ENCODE data around the gene SETBP1. TPM values are rescaled to one million over a fixed set of nuclear protein-coding genes. Genes with fewer than 3 reads are reported as not detected.

The SETBP1 gene
- total and polyA plus RNA-seq, 2 of the 8 experiments (the other 6 are each of a cell fraction or from before 2014, with no cell fraction given), result 2.0 to 6.5 TPM

- H4K5ac ChIP-seq (ENCODE audit: insufficient read length, low read depth, low read length), result no peak overlapping the region
- no peak overlapping the region for H2BK12ac ChIP-seq (ENCODE audit: low read depth, low read length)
- ChIA-PET POLR2A (ENCODE audit: partially characterized antibody) (no interaction called here), CTCF (ENCODE audit: partially characterized antibody) (no interaction called here)
- no peaks in the 10 kb centered on the region for H4K20me1 ChIP-seq (replicated peaks in 1 of 2; ENCODE audit: control insufficient read depth in 1 of 2, insufficient read depth in 2 of 2, low read length in 2 of 2)
- no peak overlapping the region for H3K14ac ChIP-seq (ENCODE audit: insufficient read length)
- H4K91ac ChIP-seq (replicated peaks; ENCODE audit: insufficient read length, low read length), result no peak overlapping the region
- H3K23ac ChIP-seq (ENCODE audit: insufficient read length), result no peak overlapping the region
- FAIRE-seq (no peak), DNase-seq (ENCODE audit: low read depth in 1 of 2, low spot score in 2 of 2) (no peak)
- no peak overlapping the region for H3K18ac ChIP-seq (ENCODE audit: extremely low read depth, low read length)
- H2BK20ac ChIP-seq (ENCODE audit: low read length), result no peak overlapping the region
- no peaks in the 10 kb centered on the region; a peak in 1 of 8 replicates for H3K36me3 ChIP-seq (ENCODE audit: control insufficient read depth in 2 of 4, insufficient read depth in 4 of 4, low read length in 3 of 4)
- no peaks in the 10 kb centered on the region for H3K79me1 ChIP-seq (ENCODE audit: low read depth, low read length)
- H3K79me2 ChIP-seq (ENCODE audit: control insufficient read depth in 1 of 2, insufficient read depth in 2 of 2, low read length in 2 of 2), result no peaks in the 10 kb centered on the region
- no peaks in the 10 kb centered on the region for H3K9me3 ChIP-seq (ENCODE audit: insufficient read depth in 2 of 2, low read depth in 1 of 2, low read length in 1 of 2)
- no peak overlapping the region for H3K56ac ChIP-seq (replicated peaks; ENCODE audit: insufficient read length, low read depth, low read length)
- H2AFZ ChIP-seq (ENCODE audit: low read length), result no peak overlapping the region
- H2BK120ac ChIP-seq (replicated peaks; ENCODE audit: low read depth, low read length), result no peak overlapping the region
- H4K8ac ChIP-seq (ENCODE audit: extremely low read depth, insufficient read depth, low read length), result no peak overlapping the region
- no peak overlapping the region for H3K4me2 ChIP-seq (ENCODE audit: insufficient read depth in 1 of 2, low read depth in 2 of 2, low read length in 2 of 2)
- H3K27me3 ChIP-seq (replicated peaks in 1 of 4; ENCODE audit: control insufficient read depth in 3 of 4, extremely low read depth in 1 of 4, insufficient read depth in 3 of 4, low read length in 3 of 4), result no peaks in the 10 kb centered on the region; a peak in 2 of 7 replicates
- H3K4me3 ChIP-seq (ENCODE audit: extremely low read depth in 1 of 4, insufficient read depth in 2 of 4, low read depth in 3 of 4, low read length in 4 of 4), result no peak overlapping the region
- no peak overlapping the region for H3K27ac ChIP-seq (ENCODE audit: low read depth, low read length)
- H3K4ac ChIP-seq (replicated peaks; ENCODE audit: insufficient read length, low read depth, low read length), result no peak overlapping the region
- 94% methylated on average over 2 of the region's 2 CpGs; no CpG with 5 or more reads in 1 of the 2 experiments for WGBS, 2 experiments (ENCODE audit: extremely low coverage in 1 of 2, insufficient coverage in 1 of 2, insufficient read length in 1 of 2, insufficient replicate concordance in 2 of 2, low coverage in 1 of 2, low lambda C conversion rate in 2 of 2, missing lambda C conversion rate in 1 of 2)
- H2BK15ac ChIP-seq (ENCODE audit: low read length), result no peak overlapping the region
- no peak overlapping the region for H2AK5ac ChIP-seq (ENCODE audit: low read depth, low read length)
- H2BK5ac ChIP-seq (ENCODE audit: low read depth, low read length), result no peak overlapping the region
- peaks cover 3% of the 10 kb centered on the region; the same call in 1 of the 2 replicates for H3K23me2 ChIP-seq (ENCODE audit: low read depth, low read length)
- peaks cover 8 to 20% (median 14%) of the 10 kb centered on the region in 4 experiments for H3K4me1 ChIP-seq (replicated peaks in 1 of 4; ENCODE audit: control insufficient read depth in 3 of 4, insufficient read depth in 4 of 4, low read length in 3 of 4)
- H3K9ac ChIP-seq (replicated peaks in 1 of 4; ENCODE audit: extremely low read depth in 1 of 4, low read depth in 3 of 4, low read length in 3 of 4), result no peak overlapping the region
- TF ChIP-seq PHF8 (conservative IDR thresholded peaks at IDR 0.05; ENCODE audit: low read depth, low read length) (no peak), MAFK (IDR thresholded peaks at IDR 0.05; ENCODE audit: low read depth, low read length) (no peak), HDAC6 (IDR thresholded peaks at IDR 0.05; ENCODE audit: low read depth, low read length) (no peak), SAP30 (IDR thresholded peaks at IDR 0.05; ENCODE audit: insufficient read depth, insufficient replicate concordance, low read length) (no peak), BACH1 (IDR thresholded peaks at IDR 0.05; ENCODE audit: low read length) (no peak), NANOG (IDR thresholded peaks at IDR 0.05; ENCODE audit: insufficient read depth, low read depth, low read length, poor library complexity, severe bottlenecking) (no peak), CTBP2 (IDR thresholded peaks at IDR 0.05; ENCODE audit: borderline replicate concordance, insufficient read depth, insufficient read length, low read length) (no peak), TAF7 (optimal IDR thresholded peaks at IDR 0.05; ENCODE audit: borderline replicate concordance, low read depth, low read length) (no peak), ATF3 (IDR thresholded peaks at IDR 0.05; ENCODE audit: insufficient read depth, low read depth, low read length) (no peak), SIX5 (IDR thresholded peaks at IDR 0.05; ENCODE audit: low read depth, low read length) (no peak), SIN3A (conservative IDR thresholded peaks at IDR 0.05 in 1 of 2, IDR thresholded peaks at IDR 0.05 in 1 of 2; ENCODE audit: low read depth in 1 of 2, low read length in 2 of 2) (no peak), SUZ12 (IDR thresholded peaks at IDR 0.05; ENCODE audit: low read length) (no peak), SP1 (IDR thresholded peaks at IDR 0.05; ENCODE audit: low read depth, low read length) (no peak), CHD1 (IDR thresholded peaks at IDR 0.05; ENCODE audit: low read depth, low read length) (no peak)
Observed at GRCh38 chr18:44741085-44741484, 60.4 kb downstream of the SETBP1 start.

Data from H1 (cell line).